Upper lobe of left lung (tissue), 6 donors: ENCODE data around the gene ATL2. TPM values are rescaled to one million over a fixed set of nuclear protein-coding genes. Genes with fewer than 3 reads are reported as not detected.
"Not testable (repeated sequence)": the region's sequence is repeated elsewhere in the genome, so short reads cannot be mapped to it uniquely, and the experiment has no call there.

Source experiments
- ATAC-seq, 2 donors: fragments of 200-7000 bp; cut with Tn5 transposase; one replicate each; pipeline ENCODE4 v1.9.1; 2022; ENCODE audit warnings: mild to moderate bottlenecking in 2 of 2, moderate library complexity in 2 of 2; ENCODE audit not compliant: low FRiP score in 2 of 2
- DNase-seq, 2 donors: peaks; one replicate each; pipeline ENCODE4 v3.0.0-alpha.2; 2019 to 2020
- H3K27ac ChIP-seq, 4 donors: fragments of 200-600 bp; sonication (generic); one replicate each; pipeline ENCODE4 v1.5.1; 2016 to 2019
- H3K27me3 ChIP-seq, 4 donors: fragments of 200-600 bp; sonication (generic); one replicate each; pipeline ENCODE4 v1.5.1; 2017 to 2019
- H3K36me3 ChIP-seq, 4 donors: fragments of 200-600 bp; sonication (generic); one replicate each; pipeline ENCODE4 v1.5.1; 2016 to 2019
- H3K4me1 ChIP-seq, 4 donors: fragments of 200-600 bp; sonication (generic); one replicate each; pipeline ENCODE4 v1.5.1; 2018 to 2019
- H3K4me3 ChIP-seq, 4 donors: fragments of 200-600 bp; sonication (generic); one replicate each; pipeline ENCODE4 v1.5.1; 2017 to 2019; ENCODE audit warnings: mild to moderate bottlenecking in 2 of 4, moderate library complexity in 1 of 4
- H3K9me3 ChIP-seq, 4 donors: fragments of 200-600 bp; sonication (generic); one replicate each; pipeline ENCODE4 v1.5.1; 2018 to 2019
- EP300 ChIP-seq, 4 donors: sonication (generic); formaldehyde crosslinking; IDR thresholded peaks; one replicate each; pipeline ENCODE4 v1.5.1; 2017; ENCODE audit warnings: antibody characterized with exemption in 4 of 4, control low read depth in 2 of 4
- POLR2A ChIP-seq, 4 donors: fragments of 450-650 bp; IDR thresholded peaks; one replicate each; pipeline ENCODE4 v1.5.1; 2016 to 2017; ENCODE audit warnings: antibody characterized with exemption in 4 of 4, mild to moderate bottlenecking in 2 of 4
- POLR2AphosphoS5 ChIP-seq, 2 donors: sonication (generic); formaldehyde crosslinking; IDR thresholded peaks; one replicate each; pipeline ENCODE4 v1.5.1; 2017; ENCODE audit warnings: antibody characterized with exemption in 2 of 2
- WGBS, 2 donors: methylation state at CpG; one replicate each; pipeline ENCODE4 v1.1.5; 2017 to 2018; 5-methylcytosine and 5-hydroxymethylcytosine counted together
- total RNA-seq, 6 donors: library from RNA; depleted of rRNA in 4 of 6; stranded (reverse); fragments of >200 nt in 4 of 6; gene quantifications; one replicate each; pipeline versions ENCODE4 v1.1.0 to v1.2.1, GENCODE V29; 2016 to 2021
- TF ChIP-seq, protein P1 (sequence below), 6 experiments: fragments of 450-650 bp in 4 of 6; fragments of 200-600 bp in 2 of 6; sonication (generic) in 2 of 6; IDR thresholded peaks; one replicate each; pipeline ENCODE4 v1.5.1; 2016 to 2019; ENCODE audit warnings: antibody characterized with exemption in 6 of 6
- donor health status: DM: no; HTN: no; CAD: no; lungs with moderate emphysema.
- donor health status: DM: no; HTN: yes; CAD: no; lungs with severe emphysema.

ATL2 gene
- total RNA-seq, 6 donors from 2014 or later, result 43.9 to 150 (median 68.1) TPM

GRCh38 chr2:38261569-38262068, 115.5 kb downstream of the ATL2 start:
- Histone ChIP-seq H3K27me3 (no peaks in the 10 kb centered on the region), H3K9me3 (no peaks in the 10 kb centered on the region), H3K27ac (peak overlapping the region in 1 of 4 donors; percentile 43), H3K36me3 (no peaks in the 10 kb centered on the region), H3K4me3 (no peak overlapping the region), H3K4me1 (no peaks in the 10 kb centered on the region)
- WGBS, 2 donors, result 69 to 87% methylated on average over 10 of the region's 10 CpGs
- no peak for TF ChIP-seq POLR2AphosphoS5 (IDR thresholded peaks at IDR 0.05)
- TF ChIP-seq, protein P1, sequence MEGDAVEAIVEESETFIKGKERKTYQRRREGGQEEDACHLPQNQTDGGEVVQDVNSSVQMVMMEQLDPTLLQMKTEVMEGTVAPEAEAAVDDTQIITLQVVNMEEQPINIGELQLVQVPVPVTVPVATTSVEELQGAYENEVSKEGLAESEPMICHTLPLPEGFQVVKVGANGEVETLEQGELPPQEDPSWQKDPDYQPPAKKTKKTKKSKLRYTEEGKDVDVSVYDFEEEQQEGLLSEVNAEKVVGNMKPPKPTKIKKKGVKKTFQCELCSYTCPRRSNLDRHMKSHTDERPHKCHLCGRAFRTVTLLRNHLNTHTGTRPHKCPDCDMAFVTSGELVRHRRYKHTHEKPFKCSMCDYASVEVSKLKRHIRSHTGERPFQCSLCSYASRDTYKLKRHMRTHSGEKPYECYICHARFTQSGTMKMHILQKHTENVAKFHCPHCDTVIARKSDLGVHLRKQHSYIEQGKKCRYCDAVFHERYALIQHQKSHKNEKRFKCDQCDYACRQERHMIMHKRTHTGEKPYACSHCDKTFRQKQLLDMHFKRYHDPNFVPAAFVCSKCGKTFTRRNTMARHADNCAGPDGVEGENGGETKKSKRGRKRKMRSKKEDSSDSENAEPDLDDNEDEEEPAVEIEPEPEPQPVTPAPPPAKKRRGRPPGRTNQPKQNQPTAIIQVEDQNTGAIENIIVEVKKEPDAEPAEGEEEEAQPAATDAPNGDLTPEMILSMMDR (IDR thresholded peaks at IDR 0.05), result no peak
- peak in 1 of 4 donors; percentile 43 for TF ChIP-seq POLR2A (IDR thresholded peaks at IDR 0.05)
- TF ChIP-seq EP300 (IDR thresholded peaks at IDR 0.05), result no peak
- peak in 1 of 2 donors; percentile 32 for ATAC-seq
- DNase-seq, result peak; percentile 12 to 29

DNA sequence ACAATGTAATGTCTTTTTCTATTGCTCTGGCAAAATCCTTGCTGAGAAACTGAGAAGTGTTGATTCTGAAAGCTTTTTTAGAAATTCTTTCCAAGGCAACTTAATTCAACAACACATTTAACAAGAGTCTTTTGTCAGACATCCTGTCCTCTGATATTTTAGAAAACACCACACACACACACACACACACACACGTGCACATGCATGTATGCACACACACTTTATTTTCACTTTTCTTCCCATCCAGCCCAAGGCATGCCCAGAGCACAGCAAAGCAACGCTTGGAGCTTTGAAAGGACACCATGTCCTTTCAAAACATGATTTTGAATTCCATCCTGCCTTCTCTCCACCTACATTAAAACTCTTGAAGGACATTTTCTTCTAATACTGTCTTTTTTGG, 116.1 kb downstream of the ATL2 start:
- Histone ChIP-seq H3K4me3 (no peak overlapping the region), H3K36me3 (no peaks in the 10 kb centered on the region), H3K27ac (peak overlapping the region in 1 of 4 donors; percentile 43), H3K9me3 (no peaks in the 10 kb centered on the region), H3K4me1 (no peaks in the 10 kb centered on the region), H3K27me3 (no peaks in the 10 kb centered on the region)
- ATAC-seq, result no peak
- no peak for DNase-seq
- TF ChIP-seq EP300 (IDR thresholded peaks at IDR 0.05) (no peak), POLR2AphosphoS5 (IDR thresholded peaks at IDR 0.05) (no peak), POLR2A (IDR thresholded peaks at IDR 0.05) (no peak)
- TF ChIP-seq, protein P1 (IDR thresholded peaks at IDR 0.05), result no peak
- WGBS, 2 donors, result 76 to 84% methylated on average over 2 of the region's 2 CpGs

DNA sequence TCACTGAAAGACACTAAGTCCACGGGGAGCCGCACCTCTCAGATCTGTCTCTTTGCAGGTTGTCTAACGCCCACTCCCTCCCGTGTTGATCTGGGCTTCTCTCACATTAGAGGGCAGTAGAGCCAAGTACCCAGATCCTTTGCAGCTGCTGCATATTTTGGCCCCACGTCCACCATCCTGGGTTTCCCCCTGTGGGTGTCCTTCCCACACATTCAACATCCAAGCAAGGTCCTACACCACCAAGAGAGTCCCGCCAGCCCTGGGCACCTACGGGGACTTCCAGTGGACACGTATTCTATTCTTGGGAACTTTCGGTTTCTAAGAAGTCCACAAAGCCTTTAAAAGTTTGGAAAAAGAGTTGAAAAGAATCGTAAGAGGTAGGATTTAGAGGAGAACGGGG, 116.6 kb downstream of the ATL2 start:
- no peak for DNase-seq
- no peak for ATAC-seq
- TF ChIP-seq POLR2A (IDR thresholded peaks at IDR 0.05), result no peak
- no peak for TF ChIP-seq POLR2AphosphoS5 (IDR thresholded peaks at IDR 0.05)
- no peak for TF ChIP-seq EP300 (IDR thresholded peaks at IDR 0.05)
- TF ChIP-seq, protein P1 (IDR thresholded peaks at IDR 0.05), result no peak
- no peaks in the 10 kb centered on the region for H3K27me3 ChIP-seq
- no peak overlapping the region for H3K27ac ChIP-seq
- no peak overlapping the region for H3K4me3 ChIP-seq
- 79 to 81% methylated on average over 11 of the region's 11 CpGs for WGBS, 2 donors
- no peaks in the 10 kb centered on the region for H3K36me3 ChIP-seq
- no peaks in the 10 kb centered on the region for H3K9me3 ChIP-seq
- no peaks in the 10 kb centered on the region for H3K4me1 ChIP-seq

DNA sequence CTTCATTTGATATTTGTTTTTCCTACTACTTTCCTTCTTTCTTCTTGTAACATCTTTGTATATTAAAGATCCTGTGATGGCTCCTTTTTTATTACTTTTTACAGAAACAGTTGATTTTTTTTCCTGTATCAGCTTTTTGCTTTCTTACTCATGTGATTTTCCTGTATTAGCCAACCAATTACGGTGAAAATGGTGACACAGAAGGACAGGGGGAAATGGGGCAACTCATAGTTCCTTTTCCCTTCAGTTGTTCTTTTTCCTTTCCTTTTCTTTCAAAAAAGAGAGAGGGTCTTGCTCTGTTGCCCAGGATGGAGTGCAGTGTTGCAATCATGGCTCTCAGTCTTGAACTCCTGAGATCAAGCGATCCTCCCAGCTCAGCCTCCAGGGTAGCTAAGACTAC, 117.8 kb downstream of the ATL2 start:
- DNase-seq, result no peak
- Histone ChIP-seq H3K27me3 (no peaks in the 10 kb centered on the region), H3K4me3 (no peak overlapping the region), H3K36me3 (no peaks in the 10 kb centered on the region), H3K27ac (peak overlapping the region in 1 of 4 donors; percentile 32), H3K4me1 (no peaks in the 10 kb centered on the region), H3K9me3 (no peaks in the 10 kb centered on the region)
- TF ChIP-seq EP300 (IDR thresholded peaks at IDR 0.05) (no peak), POLR2A (IDR thresholded peaks at IDR 0.05) (no peak), POLR2AphosphoS5 (IDR thresholded peaks at IDR 0.05) (no peak)
- TF ChIP-seq, protein P1 (IDR thresholded peaks at IDR 0.05), result no peak
- no peak for ATAC-seq
- 77 to 84% methylated on average over 2 of the region's 2 CpGs for WGBS, 2 donors

DNA sequence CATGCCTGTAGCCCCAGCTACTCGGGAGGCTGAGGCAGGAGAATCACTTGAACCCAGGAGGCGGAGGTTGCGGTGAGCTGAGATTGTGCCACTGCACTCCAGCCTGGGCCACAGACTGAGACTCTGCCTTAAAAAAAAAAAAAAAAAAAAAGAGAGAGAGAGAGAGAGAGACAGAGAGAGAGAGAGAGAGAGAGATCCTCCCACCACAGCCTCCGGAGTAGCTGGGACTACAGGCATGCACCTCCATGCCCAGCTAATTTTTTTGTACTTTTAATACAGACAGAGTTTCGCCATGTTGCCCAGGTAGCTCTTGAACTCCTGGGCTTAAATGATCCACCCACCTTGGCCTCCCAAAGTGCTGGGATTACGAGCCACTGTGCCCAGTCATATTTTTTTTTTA, 119.4 kb downstream of the ATL2 start:
- not testable (repeated sequence) for DNase-seq, H3K4me3 ChIP-seq, H3K27me3 ChIP-seq, ATAC-seq, H3K27ac ChIP-seq, H3K36me3 ChIP-seq, H3K4me1 ChIP-seq, H3K9me3 ChIP-seq
- 90 to 93% methylated on average over 6 of the region's 6 CpGs for WGBS, 2 donors
